ENCODE results near the gene PFN4. TPM values are rescaled to one million over a fixed set of nuclear protein-coding genes. Genes with fewer than 3 reads are reported as not detected.
"Not testable (repeated sequence)": the region's sequence is repeated elsewhere in the genome, so short reads cannot be mapped to it uniquely, and the experiment has no call there.

PFN4 gene
- total RNA-seq, 8 experiments from 2014 or later = 1.00 to 3.8 (median 2.0) TPM

DNA sequence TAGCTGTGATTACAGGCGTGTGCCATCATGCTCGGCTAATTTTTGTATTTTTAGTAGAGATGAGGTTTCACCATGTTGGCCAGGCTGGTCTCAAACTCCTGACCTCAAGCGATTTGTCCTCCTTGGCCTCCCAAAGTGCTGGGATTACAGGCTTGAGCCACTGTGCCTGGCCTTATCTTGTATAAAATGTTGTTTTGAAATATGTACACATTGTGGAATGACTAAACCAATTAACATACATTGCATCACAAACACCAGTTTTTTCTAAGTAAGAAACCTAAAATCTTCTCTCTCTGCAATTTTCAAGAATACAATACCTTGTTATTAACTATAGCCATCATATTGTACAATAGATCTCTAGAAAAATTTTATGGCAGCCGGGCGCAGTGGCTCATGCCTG is 17.2 kb upstream of the PFN4 start:
- in situ Hi-C loops (cut with MboI; ENCODE audit: low pct_unique_long_range_greater_than_20kb in 2 of 9, low sequenced_read_pairs in 9 of 9, unreplicated experiment in 9 of 9) = loop anchor here in 1 of 9 experiments (25.0 kb wide), 1 partner anchor 247 kb away; no protein-coding TSS in a partner anchor
- H3K27ac ChIP-seq; H3K4me1 ChIP-seq (replicated peaks in 1 of 2); H3K4me3 ChIP-seq: not testable (repeated sequence)
- peak in 2 of 8 experiments; percentile 83 to 89 for ATAC-seq (replicated peaks in 6 of 8)
- WGBS, 10 experiments = 80 to 100% (median 100%) methylated on average over 1 to 5 of the region's 5 CpGs; no CpG with 5 or more reads in 1 of the 10 experiments

DNA sequence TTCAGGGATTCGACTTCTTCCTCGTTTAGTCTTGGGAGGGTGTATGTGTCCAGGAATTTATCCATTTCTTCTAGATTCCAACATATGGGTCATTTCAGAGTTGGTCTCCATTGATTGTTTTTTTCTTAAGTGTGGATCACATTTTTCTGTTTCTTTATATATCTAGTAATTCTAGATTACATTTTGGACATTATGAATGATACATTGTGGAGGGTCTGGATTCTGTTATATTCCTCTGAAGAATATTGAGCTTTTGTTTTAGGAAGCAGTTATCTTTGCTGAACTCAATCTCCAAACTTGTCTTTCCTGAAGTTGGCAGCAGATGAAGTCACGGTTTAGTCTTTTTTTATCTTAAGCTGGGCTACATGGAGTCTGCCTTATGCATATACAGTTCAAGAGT is 9.4 kb upstream of the PFN4 start:
- 36 to 100% (median 96%) methylated on average over 1 to 3 of the region's 3 CpGs; no CpG with 5 or more reads in 1 of the 10 experiments for WGBS, 10 experiments
- Histone ChIP-seq H3K4me1 (replicated peaks in 1 of 2) (no peaks in the 10 kb centered on the region), H3K27ac (no peak overlapping the region), H3K4me3 (no peak overlapping the region)
- ATAC-seq (replicated peaks in 6 of 8) = no peak
- in situ Hi-C loops (cut with MboI; ENCODE audit: low pct_unique_long_range_greater_than_20kb in 2 of 9, low sequenced_read_pairs in 9 of 9, unreplicated experiment in 9 of 9) = loop anchor here in 1 of 9 experiments (25.0 kb wide), 1 partner anchor 255 kb away; no protein-coding TSS in a partner anchor

DNA sequence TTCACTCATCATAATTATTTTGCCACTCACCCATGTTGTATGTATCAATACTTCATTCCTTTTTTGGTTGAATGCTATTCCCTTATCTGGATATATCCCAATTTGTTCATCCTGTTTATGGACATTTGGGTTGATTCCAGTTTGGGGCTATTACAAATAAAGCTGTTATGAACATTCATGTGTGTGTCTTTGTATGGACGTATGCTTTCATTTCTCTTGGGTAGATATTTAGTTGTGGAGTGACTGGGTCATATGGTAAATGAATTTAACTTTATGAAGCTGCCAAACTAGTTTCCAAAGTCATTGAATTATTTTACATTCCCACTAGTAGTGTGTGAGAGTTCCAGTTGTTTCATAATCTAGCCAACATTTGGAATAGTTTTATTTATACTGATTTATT is 2.8 kb upstream of the PFN4 start:
- ATAC-seq (replicated peaks in 6 of 8) = no peak
- in situ Hi-C loops (cut with MboI; ENCODE audit: low pct_unique_long_range_greater_than_20kb in 2 of 9, low sequenced_read_pairs in 9 of 9, unreplicated experiment in 9 of 9) = loop anchor here in 1 of 9 experiments (25.0 kb wide), 1 partner anchor 261 kb away; no protein-coding TSS in a partner anchor
- Histone ChIP-seq H3K4me1 (replicated peaks in 1 of 2) (peaks cover 8 to 9% of the 10 kb centered on the region in 2 donors), H3K27ac (no peak overlapping the region), H3K4me3 (no peak overlapping the region)
- WGBS, 10 experiments = 60 to 100% (median 88%) methylated on average over 1 of the region's 1 CpG; no CpG with 5 or more reads in 5 of the 10 experiments

DNA sequence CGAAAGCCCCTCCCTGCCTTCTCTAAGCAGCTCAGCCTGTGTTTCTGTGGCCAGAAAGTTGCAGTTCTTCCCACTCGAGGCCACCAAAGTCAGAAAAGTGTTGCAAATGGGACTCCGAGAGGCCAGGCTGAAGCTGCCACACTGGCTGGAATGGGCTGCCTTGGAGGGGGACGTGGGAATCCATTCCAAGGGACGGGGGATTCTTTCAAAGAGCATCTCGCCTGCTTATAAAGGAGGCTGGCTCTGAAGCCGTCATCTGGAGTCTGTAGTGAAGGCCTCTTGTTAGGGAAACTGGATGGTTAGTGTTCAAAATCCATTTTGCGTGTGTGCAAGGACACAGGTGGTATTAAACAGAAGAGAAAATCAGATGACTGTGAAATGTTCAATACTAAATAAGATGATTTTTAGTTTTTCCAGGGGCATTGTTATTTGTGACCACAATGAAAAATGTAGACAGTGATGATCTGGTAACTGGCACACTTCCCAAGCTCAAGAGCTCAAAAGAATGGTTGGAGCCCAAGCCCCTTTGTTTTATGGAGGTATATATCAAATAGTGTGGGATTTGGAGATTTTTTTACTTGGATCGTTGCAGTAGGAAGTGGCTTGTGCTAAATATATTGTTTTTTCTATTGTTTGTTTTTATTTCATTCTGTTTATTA is 917 bp upstream of the PFN4 start:
- Histone ChIP-seq H3K27ac (peak overlapping the region; percentile 91 to 93), H3K4me1 (replicated peaks in 1 of 2) (peaks cover 8 to 9% of the 10 kb centered on the region in 2 donors), H3K4me3 (peak overlapping the region; percentile 61 to 89 (median 73))
- ATAC-seq (replicated peaks in 6 of 8) = peak in 7 of 8 experiments; percentile 5 to 14 (median 8)
- WGBS, 10 experiments = 0 to 57% (median 25%) methylated on average over 1 to 6 of the region's 9 CpGs
- in situ Hi-C loops (cut with MboI; ENCODE audit: low pct_unique_long_range_greater_than_20kb in 2 of 9, low sequenced_read_pairs in 9 of 9, unreplicated experiment in 9 of 9) = loop anchor here in 1 of 9 experiments (25.0 kb wide), 1 partner anchor 238 kb away; the partner anchor contains the start of gene ITSN2

DNA sequence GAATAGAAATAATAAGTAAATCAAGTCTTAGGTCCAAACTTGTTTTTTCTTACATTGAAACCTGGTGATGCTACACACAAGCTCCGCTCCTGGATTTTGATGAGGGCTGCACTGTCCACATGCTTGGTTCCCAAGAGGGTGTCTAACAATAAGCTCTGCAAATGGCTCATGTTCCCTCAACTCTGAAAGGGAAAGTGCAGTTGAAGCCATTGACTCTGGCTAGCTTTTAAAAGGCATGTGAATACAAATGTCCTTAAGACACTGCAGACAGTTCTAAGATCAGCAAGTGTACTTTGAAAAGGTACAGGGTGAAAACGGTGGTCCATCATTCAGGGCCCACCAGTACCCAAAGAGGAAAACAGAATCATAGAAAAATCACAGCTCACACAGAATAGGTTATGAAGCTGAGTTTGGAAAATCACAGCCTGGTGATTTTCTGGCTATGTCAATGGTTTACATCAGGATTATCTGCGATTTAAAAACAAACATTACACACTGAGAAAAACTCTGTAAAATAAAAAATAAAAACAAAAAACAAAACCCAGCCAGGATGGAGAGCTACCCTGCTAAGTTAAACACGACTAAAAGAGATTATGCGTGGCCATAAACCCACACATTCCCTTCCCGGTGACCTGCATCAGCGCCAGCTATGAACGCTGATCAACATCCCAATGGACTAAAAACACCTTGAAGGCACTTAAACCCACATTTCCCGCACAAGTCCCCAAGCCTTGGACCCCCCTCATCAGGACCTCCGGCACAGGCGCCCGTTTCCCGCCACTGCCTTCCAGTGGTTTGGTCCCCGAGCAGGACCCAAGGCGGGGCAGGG is 554 bp downstream of the PFN4 start:
- in situ Hi-C loops (cut with MboI; ENCODE audit: low pct_unique_long_range_greater_than_20kb in 2 of 9, low sequenced_read_pairs in 9 of 9, unreplicated experiment in 9 of 9) = loop anchor here in 1 of 9 experiments (25.0 kb wide), 1 partner anchor 240 kb away; the partner anchor contains the start of gene ITSN2
- WGBS, 10 experiments = 7 to 61% (median 21%) methylated on average over 1 to 12 of the region's 15 CpGs
- Histone ChIP-seq H3K27ac (peak overlapping the region; percentile 91 to 93), H3K4me3 (peak overlapping the region; percentile 61 to 89 (median 73)), H3K4me1 (replicated peaks in 1 of 2) (peaks cover 9 to 12% of the 10 kb centered on the region in 2 donors)
- ATAC-seq (replicated peaks in 6 of 8) = peak in 1 of 8 experiments; percentile 3

DNA sequence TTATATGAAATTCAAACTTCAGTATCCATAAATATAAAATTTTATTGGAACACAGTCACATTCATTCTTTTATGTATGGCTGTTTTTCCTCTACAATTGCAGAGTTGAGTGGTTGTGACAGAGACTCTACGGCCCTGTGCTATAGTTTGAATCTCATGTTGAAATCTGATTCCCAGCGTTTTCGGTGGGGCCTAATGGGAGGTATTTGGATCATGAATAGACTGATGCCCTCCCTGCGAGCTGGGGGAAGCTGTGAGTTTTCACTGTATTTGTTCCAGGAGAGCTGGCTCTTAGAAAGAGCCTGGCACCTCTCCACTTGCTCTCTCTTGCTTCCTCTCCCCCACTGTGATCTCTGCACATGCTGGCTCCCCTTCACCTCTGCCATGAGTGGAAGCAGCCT is 1.7 kb downstream of the PFN4 start:
- Histone ChIP-seq H3K4me1 (replicated peaks in 1 of 2) (peaks cover 9 to 12% of the 10 kb centered on the region in 2 donors), H3K4me3 (no peak overlapping the region), H3K27ac (no peak overlapping the region)
- WGBS, 10 experiments = 20 to 76% (median 50%) methylated on average over 1 to 4 of the region's 4 CpGs; no CpG with 5 or more reads in 1 of the 10 experiments
- in situ Hi-C loops (cut with MboI; ENCODE audit: low pct_unique_long_range_greater_than_20kb in 2 of 9, low sequenced_read_pairs in 9 of 9, unreplicated experiment in 9 of 9) = loop anchor here in 1 of 9 experiments (25.0 kb wide), 1 partner anchor 241 kb away; the partner anchor contains the start of gene ITSN2
- no peak for ATAC-seq (replicated peaks in 6 of 8)

GRCh38 chr2:24121066-24121465 is 2.1 kb downstream of the PFN4 start:
- in situ Hi-C loops (cut with MboI; ENCODE audit: low pct_unique_long_range_greater_than_20kb in 2 of 9, low sequenced_read_pairs in 9 of 9, unreplicated experiment in 9 of 9) = loop anchor here in 1 of 9 experiments (25.0 kb wide), 1 partner anchor 241 kb away; the partner anchor contains the start of gene ITSN2
- WGBS, 10 experiments = 20 to 100% (median 91%) methylated on average over 1 to 5 of the region's 5 CpGs
- no peak overlapping the region for H3K4me3 ChIP-seq
- H3K4me1 ChIP-seq (replicated peaks in 1 of 2) = peaks cover 9 to 12% of the 10 kb centered on the region in 2 donors
- H3K27ac ChIP-seq = no peak overlapping the region
- ATAC-seq (replicated peaks in 6 of 8) = no peak

DNA sequence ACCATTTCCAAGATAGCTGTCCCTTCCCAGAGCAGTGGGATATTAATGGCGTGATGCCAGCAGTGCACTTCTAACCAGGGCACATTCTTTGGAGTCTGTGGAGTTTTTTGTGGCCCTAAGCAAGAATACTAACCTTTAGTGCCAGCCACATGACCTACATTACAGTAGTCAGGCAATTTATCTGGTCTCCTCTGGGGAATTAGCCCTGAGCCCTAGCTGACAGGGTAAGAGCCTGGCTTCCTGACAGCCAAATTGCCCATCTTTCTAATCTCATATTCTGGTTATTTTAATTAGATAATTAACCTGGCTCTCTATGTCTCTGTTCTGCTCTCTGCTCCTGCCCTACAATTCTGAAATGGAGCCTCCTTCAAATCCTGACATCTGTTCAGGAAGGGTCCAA is 5.2 kb downstream of the PFN4 start:
- Histone ChIP-seq H3K4me3 (no peak overlapping the region), H3K4me1 (replicated peaks in 1 of 2) (peaks cover 5 to 7% of the 10 kb centered on the region in 2 donors), H3K27ac (no peak overlapping the region)
- in situ Hi-C loops (cut with MboI; ENCODE audit: low pct_unique_long_range_greater_than_20kb in 2 of 9, low sequenced_read_pairs in 9 of 9, unreplicated experiment in 9 of 9) = loop anchor here in 1 of 9 experiments (25.0 kb wide), 1 partner anchor 244 kb away; the partner anchor contains the start of gene ITSN2
- WGBS, 10 experiments = 29 to 63% (median 40%) methylated on average over 1 of the region's 1 CpG; no CpG with 5 or more reads in 7 of the 10 experiments
- no peak for ATAC-seq (replicated peaks in 6 of 8)

GRCh38 chr2:24115057-24115456 is 8.1 kb downstream of the PFN4 start:
- peaks cover 0 to 3% of the 10 kb centered on the region in 2 donors for H3K4me1 ChIP-seq (replicated peaks in 1 of 2)
- no peak overlapping the region for H3K4me3 ChIP-seq
- 20 to 100% (median 100%) methylated on average over 1 of the region's 2 CpGs for WGBS, 10 experiments
- no peak for ATAC-seq (replicated peaks in 6 of 8)
- in situ Hi-C loops (cut with MboI; ENCODE audit: low pct_unique_long_range_greater_than_20kb in 2 of 9, low sequenced_read_pairs in 9 of 9, unreplicated experiment in 9 of 9) = loop anchor here in 1 of 9 experiments (25.0 kb wide), 1 partner anchor 247 kb away; the partner anchor contains the start of gene ITSN2
- H3K27ac ChIP-seq = no peak overlapping the region

DNA sequence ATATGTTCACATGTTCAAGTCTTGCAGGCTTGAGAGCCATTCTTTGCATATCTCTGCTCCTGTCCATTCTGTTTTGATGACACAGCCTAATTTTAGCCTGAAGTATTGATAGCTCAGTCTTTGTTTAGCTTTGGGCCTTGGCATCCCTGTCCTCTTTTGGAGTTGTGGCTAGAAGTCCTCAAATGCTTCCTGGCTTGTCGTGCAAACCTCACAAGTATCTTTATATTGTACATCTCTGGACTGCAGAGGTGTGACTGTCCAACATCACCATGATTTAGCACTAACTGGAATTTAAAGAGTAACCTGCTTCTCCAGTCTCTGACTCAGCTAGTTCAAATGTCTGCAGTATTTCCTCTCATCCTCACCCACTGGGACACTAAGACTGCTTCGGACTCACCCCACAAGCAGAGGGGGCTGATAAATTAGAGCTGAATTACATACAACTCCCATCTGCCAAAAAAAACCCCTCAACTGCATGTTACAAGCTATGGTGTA is 11.7 kb downstream of the PFN4 start:
- no peak overlapping the region for H3K4me3 ChIP-seq
- ATAC-seq (replicated peaks in 6 of 8) = no peak
- no peak overlapping the region for H3K27ac ChIP-seq
- no peaks in the 10 kb centered on the region for H3K4me1 ChIP-seq (replicated peaks in 1 of 2)
- WGBS, 10 experiments = 13 to 100% (median 87%) methylated on average over 1 to 2 of the region's 2 CpGs; no CpG with 5 or more reads in 1 of the 10 experiments
- in situ Hi-C loops (cut with MboI; ENCODE audit: low pct_unique_long_range_greater_than_20kb in 2 of 9, low sequenced_read_pairs in 9 of 9, unreplicated experiment in 9 of 9) = loop anchor here in 1 of 9 experiments (25.0 kb wide), 1 partner anchor 251 kb away; the partner anchor contains the start of gene ITSN2

DNA sequence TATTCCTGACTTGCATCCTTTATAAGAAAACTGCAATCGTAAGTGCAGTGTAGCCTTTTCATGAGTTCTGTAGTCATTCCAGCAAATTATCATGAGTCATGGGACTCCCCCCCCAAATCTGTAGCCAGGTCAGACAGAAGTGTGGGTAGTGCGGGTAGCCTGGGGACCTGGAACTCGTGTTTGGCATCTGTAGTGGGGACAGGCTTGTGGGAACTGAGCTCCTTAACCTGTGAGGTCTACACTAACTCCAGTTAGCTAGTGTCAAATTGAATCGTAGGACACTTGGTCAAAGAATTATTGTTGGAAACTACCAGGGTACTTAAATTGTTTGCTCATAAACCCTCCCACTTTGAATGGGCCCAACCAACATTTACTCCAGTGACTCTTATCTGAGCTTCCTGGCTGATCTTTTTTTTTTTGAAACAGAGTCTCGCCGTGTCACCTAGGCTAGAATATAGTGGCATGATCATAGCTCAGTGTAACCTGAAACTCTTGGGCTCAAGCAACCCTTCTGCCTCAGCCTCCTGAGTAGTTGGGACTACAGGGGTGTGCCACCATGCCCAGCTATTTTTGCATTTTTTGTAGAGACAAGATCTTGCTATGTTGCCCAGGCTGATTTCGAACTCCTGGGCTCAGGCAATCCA is 12.4 kb downstream of the PFN4 start:
- Histone ChIP-seq H3K4me1 (replicated peaks in 1 of 2) (no peaks in the 10 kb centered on the region), H3K4me3 (no peak overlapping the region), H3K27ac (no peak overlapping the region)
- WGBS, 10 experiments = 67 to 93% (median 87%) methylated on average over 1 to 4 of the region's 7 CpGs; no CpG with 5 or more reads in 4 of the 10 experiments
- no peak for ATAC-seq (replicated peaks in 6 of 8)
- in situ Hi-C loops (cut with MboI; ENCODE audit: low pct_unique_long_range_greater_than_20kb in 2 of 9, low sequenced_read_pairs in 9 of 9, unreplicated experiment in 9 of 9) = loop anchor here in 1 of 9 experiments (25.0 kb wide), 1 partner anchor 252 kb away; the partner anchor contains the start of gene ITSN2

GRCh38 chr2:24109431-24109830 is 13.7 kb downstream of the PFN4 start:
- not testable (repeated sequence) for H3K27ac ChIP-seq; H3K4me1 ChIP-seq (replicated peaks in 1 of 2); H3K4me3 ChIP-seq; ATAC-seq (replicated peaks in 6 of 8)
- 50 to 100% (median 100%) methylated on average over 1 of the region's 1 CpG; no CpG with 5 or more reads in 3 of the 10 experiments for WGBS, 10 experiments
- in situ Hi-C loops (cut with MboI; ENCODE audit: low pct_unique_long_range_greater_than_20kb in 2 of 9, low sequenced_read_pairs in 9 of 9, unreplicated experiment in 9 of 9) = loop anchor here in 1 of 9 experiments (25.0 kb wide), 1 partner anchor 253 kb away; the partner anchor contains the start of gene ITSN2

All from motor neuron (in vitro differentiated cells).